K562 (cell line): ENCODE measurements around the gene IL1RAPL2.

Experiments
- ETV6 ChIP-seq, 3 experiments: fragments of 150-350 bp in 1 of 3; sonication (generic) in 1 of 3; formaldehyde crosslinking in 1 of 3; IDR thresholded peaks; 2 replicates each; pipeline versions ENCODE4 v1.6.1 to v1.8.0; 2014 to 2022; ENCODE audit warnings: borderline replicate concordance in 2 of 3, low read depth in 2 of 3, antibody characterized with exemption in 1 of 3, low read length in 1 of 3, mild to moderate bottlenecking in 1 of 3, missing genetic modification reagents in 1 of 3
- HMG20A ChIP-seq: fragments of 450-650 bp; formaldehyde crosslinking; conservative IDR thresholded peaks from 2 replicates; pipeline ENCODE4 v1.4.0; 2020; ENCODE audit warnings: mild to moderate bottlenecking, mixed read lengths
- HNRNPUL1 ChIP-seq: fragments of 200-400 bp; formaldehyde crosslinking; IDR thresholded peaks from 2 replicates; pipeline ENCODE4 v1.6.1; 2017; ENCODE audit warnings: low read length
- IFI16 ChIP-seq: fragments of 250-450 bp; sonication (Bioruptor Pico); IDR thresholded peaks from 2 replicates; pipeline ENCODE4 v2.1.2; 2022; ENCODE audit warnings: mild to moderate bottlenecking, inconsistent platforms
- KAT2B ChIP-seq: IDR thresholded peaks from one replicate; pipeline ENCODE4 v1.6.1; 2012; ENCODE audit warnings: low read depth, mild to moderate bottlenecking, control low read depth, inconsistent platforms, low read length, moderate library complexity
- KLF13 ChIP-seq: fragments of 450-650 bp; IDR thresholded peaks from 2 replicates; pipeline ENCODE4 v1.6.1; 2016; ENCODE audit warnings: missing genetic modification characterization, low read depth, mild to moderate bottlenecking, missing compliant biosample characterization, moderate library complexity, borderline replicate concordance
- LCOR ChIP-seq: sonication (generic); formaldehyde crosslinking; IDR thresholded peaks from 2 replicates; pipeline ENCODE4 v1.8.0; 2022; ENCODE audit warnings: mild to moderate bottlenecking, missing genetic modification reagents
- NFIC ChIP-seq: fragments of 450-650 bp; IDR thresholded peaks from 2 replicates; pipeline ENCODE4 v1.6.1; 2017; ENCODE audit warnings: mild to moderate bottlenecking, inconsistent platforms
- SMAD3 ChIP-seq: fragments of 450-650 bp; formaldehyde crosslinking; conservative IDR thresholded peaks from 2 replicates; pipeline ENCODE4 v1.4.0; 2020; ENCODE audit warnings: mild to moderate bottlenecking
- TAF7 ChIP-seq: fragments of 450-650 bp; IDR thresholded peaks from 2 replicates; pipeline ENCODE4 v1.6.1; 2016; ENCODE audit warnings: missing genetic modification characterization, missing compliant biosample characterization
- ZNF436 ChIP-seq: fragments of 250-450, 450-650 bp; sonication (Bioruptor Pico); formaldehyde crosslinking; IDR thresholded peaks from 2 replicates; pipeline ENCODE4 v1.7.0; 2020; ENCODE audit warnings: mild to moderate bottlenecking
- TF ChIP-seq, protein P1 (sequence below): sonication (generic); formaldehyde crosslinking; IDR thresholded peaks from 2 replicates; pipeline ENCODE4 v1.8.0; 2022; ENCODE audit warnings: mild to moderate bottlenecking, missing genetic modification reagents
- TF ChIP-seq, protein P2 (sequence below), 3 experiments: IDR thresholded peaks in 2 of 3; conservative IDR thresholded peaks in 1 of 3; 2 replicates each; pipeline ENCODE4 v1.5.1; 2011 to 2012; ENCODE audit warnings: low read length in 3 of 3, mild to moderate bottlenecking in 3 of 3, control low read depth in 2 of 3, improper control_type of control experiment in 1 of 3, inconsistent platforms in 1 of 3, low read depth in 1 of 3, mixed read lengths in 1 of 3, moderate library complexity in 1 of 3; ENCODE audit not compliant: insufficient read depth in 2 of 3

GRCh38 chrX:104742355-104742754 is 176.4 kb downstream of the IL1RAPL2 start:
- TF ChIP-seq, protein P1, sequence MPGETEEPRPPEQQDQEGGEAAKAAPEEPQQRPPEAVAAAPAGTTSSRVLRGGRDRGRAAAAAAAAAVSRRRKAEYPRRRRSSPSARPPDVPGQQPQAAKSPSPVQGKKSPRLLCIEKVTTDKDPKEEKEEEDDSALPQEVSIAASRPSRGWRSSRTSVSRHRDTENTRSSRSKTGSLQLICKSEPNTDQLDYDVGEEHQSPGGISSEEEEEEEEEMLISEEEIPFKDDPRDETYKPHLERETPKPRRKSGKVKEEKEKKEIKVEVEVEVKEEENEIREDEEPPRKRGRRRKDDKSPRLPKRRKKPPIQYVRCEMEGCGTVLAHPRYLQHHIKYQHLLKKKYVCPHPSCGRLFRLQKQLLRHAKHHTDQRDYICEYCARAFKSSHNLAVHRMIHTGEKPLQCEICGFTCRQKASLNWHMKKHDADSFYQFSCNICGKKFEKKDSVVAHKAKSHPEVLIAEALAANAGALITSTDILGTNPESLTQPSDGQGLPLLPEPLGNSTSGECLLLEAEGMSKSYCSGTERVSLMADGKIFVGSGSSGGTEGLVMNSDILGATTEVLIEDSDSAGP (CRISPR knock-in tag), result no peak
- TF ChIP-seq, protein P2, sequence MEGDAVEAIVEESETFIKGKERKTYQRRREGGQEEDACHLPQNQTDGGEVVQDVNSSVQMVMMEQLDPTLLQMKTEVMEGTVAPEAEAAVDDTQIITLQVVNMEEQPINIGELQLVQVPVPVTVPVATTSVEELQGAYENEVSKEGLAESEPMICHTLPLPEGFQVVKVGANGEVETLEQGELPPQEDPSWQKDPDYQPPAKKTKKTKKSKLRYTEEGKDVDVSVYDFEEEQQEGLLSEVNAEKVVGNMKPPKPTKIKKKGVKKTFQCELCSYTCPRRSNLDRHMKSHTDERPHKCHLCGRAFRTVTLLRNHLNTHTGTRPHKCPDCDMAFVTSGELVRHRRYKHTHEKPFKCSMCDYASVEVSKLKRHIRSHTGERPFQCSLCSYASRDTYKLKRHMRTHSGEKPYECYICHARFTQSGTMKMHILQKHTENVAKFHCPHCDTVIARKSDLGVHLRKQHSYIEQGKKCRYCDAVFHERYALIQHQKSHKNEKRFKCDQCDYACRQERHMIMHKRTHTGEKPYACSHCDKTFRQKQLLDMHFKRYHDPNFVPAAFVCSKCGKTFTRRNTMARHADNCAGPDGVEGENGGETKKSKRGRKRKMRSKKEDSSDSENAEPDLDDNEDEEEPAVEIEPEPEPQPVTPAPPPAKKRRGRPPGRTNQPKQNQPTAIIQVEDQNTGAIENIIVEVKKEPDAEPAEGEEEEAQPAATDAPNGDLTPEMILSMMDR (IDR thresholded peaks at IDR 0.05 in 2 of 3, conservative IDR thresholded peaks at IDR 0.05 in 1 of 3; ENCODE audit: insufficient read depth in 2 of 3, low read depth in 1 of 3, low read length in 3 of 3), result no peak
- TF ChIP-seq IFI16 (no peak), HMG20A (CRISPR knock-in tag) (no peak), NFIC (no peak), ZNF436 (CRISPR knock-in tag) (no peak), TAF7 (tag) (no peak), HNRNPUL1 (no peak), ETV6 (IDR thresholded peaks at IDR 0.05; ENCODE audit: borderline replicate concordance in 1 of 2, low read depth in 2 of 2, low read length in 1 of 2) (no peak), ETV6 (CRISPR knock-in tag; IDR thresholded peaks at IDR 0.05; ENCODE audit: borderline replicate concordance) (no peak), LCOR (CRISPR knock-in tag) (no peak), KAT2B (no peak), KLF13 (tag) (no peak), SMAD3 (CRISPR knock-in tag) (no peak)
